Vagina (tissue), 2 donors: ENCODE measurements around the gene NCAM2. TPM values are rescaled to one million over a fixed set of nuclear protein-coding genes. Genes with fewer than 3 reads are reported as not detected.

Experiments
- DNase-seq, 2 donors: peaks; one replicate each; pipeline ENCODE4 v3.0.0-alpha.2; 2017; ENCODE audit errors: extremely low spot score in 2 of 2
- H3K27ac ChIP-seq: fragments of 200-600 bp; sonication (generic); one replicate; pipeline ENCODE4 v1.5.1; 2019
- H3K27me3 ChIP-seq: fragments of 200-600 bp; sonication (generic); one replicate; pipeline ENCODE4 v1.5.1; 2019
- H3K36me3 ChIP-seq, 2 donors: fragments of 200-600 bp; sonication (generic); one replicate each; pipeline ENCODE4 v1.5.1; 2017 to 2019
- H3K4me1 ChIP-seq: fragments of 200-600 bp; sonication (generic); one replicate; pipeline ENCODE4 v1.5.1; 2019
- H3K4me3 ChIP-seq, 2 donors: fragments of 200-600 bp; sonication (generic); 1 replicate in 1 of 2; 2 replicates in 1 of 2; pipeline ENCODE4 v1.5.1; 2016 to 2019
- H3K9me3 ChIP-seq: fragments of 200-600 bp; sonication (generic); one replicate; pipeline ENCODE4 v1.5.1; 2019
- POLR2A ChIP-seq, 2 donors: fragments of 450-650 bp; IDR thresholded peaks; one replicate each; pipeline ENCODE4 v1.6.1; 2017; ENCODE audit warnings: antibody characterized with exemption in 2 of 2, mild to moderate bottlenecking in 2 of 2, moderate library complexity in 2 of 2
- POLR2AphosphoS5 ChIP-seq, 2 donors: sonication (generic); formaldehyde crosslinking; IDR thresholded peaks; one replicate each; pipeline ENCODE4 v1.9.0; 2017; ENCODE audit warnings: antibody characterized with exemption in 2 of 2, mild to moderate bottlenecking in 2 of 2, low read depth in 1 of 2; ENCODE audit not compliant: insufficient read depth in 1 of 2
- intact Hi-C: fragments of 100-400 bp; cut with DNase I; formaldehyde crosslinking; loops from one replicate; pipeline ENCODE4 v1.15.1; 2023
- total RNA-seq: library from RNA; depleted of rRNA; stranded (reverse); fragments of >200 nt; gene quantifications from one replicate; pipeline ENCODE4 v1.2.3, GENCODE V29; 2016
- TF ChIP-seq, protein P1 (sequence below), 3 experiments: fragments of 450-650 bp in 2 of 3; fragments of 200-600 bp in 1 of 3; sonication (generic) in 1 of 3; IDR thresholded peaks; one replicate each; pipeline ENCODE4 v1.5.1; 2017 to 2019; ENCODE audit warnings: antibody characterized with exemption in 3 of 3, mild to moderate bottlenecking in 2 of 3, moderate library complexity in 2 of 3

Gene NCAM2
- total RNA-seq, 1 donor from 2014 or later, result 4.7 TPM

DNA sequence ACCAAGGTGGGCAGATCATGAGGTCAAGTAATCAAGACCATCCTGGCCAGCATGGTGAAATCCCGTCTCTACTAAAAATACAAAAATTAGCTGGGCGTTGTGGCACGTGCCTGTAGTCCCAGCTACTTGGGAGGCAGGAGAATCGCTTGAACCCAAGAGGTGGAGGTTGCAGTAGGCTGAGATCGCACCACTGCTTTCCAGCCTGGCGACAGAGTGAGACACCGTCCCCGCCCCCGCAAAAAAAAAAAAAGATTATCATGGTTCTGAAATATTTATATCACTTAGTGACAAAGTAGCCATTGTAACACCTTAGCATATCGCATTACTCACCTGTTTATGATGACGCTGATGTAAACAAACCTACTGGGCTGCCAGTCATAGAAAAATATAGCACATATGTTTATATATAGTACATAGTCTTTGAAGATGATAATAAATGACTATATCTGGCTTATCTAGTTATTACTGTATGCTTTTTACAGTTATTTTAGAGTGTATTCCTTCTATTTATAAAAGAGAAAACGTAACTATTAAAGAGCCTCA is 160.2 kb downstream of the NCAM2 start:
- no peak overlapping the region for H3K27ac ChIP-seq
- no peak for DNase-seq
- H3K27me3 ChIP-seq, result no peaks in the 10 kb centered on the region
- no peaks in the 10 kb centered on the region for H3K36me3 ChIP-seq
- H3K9me3 ChIP-seq, result no peaks in the 10 kb centered on the region
- intact Hi-C loops, result no loop called here
- TF ChIP-seq POLR2A (IDR thresholded peaks at IDR 0.05) (no peak), POLR2AphosphoS5 (IDR thresholded peaks at IDR 0.05; ENCODE audit: insufficient read depth in 1 of 2, low read depth in 1 of 2) (no peak)
- TF ChIP-seq, protein P1, sequence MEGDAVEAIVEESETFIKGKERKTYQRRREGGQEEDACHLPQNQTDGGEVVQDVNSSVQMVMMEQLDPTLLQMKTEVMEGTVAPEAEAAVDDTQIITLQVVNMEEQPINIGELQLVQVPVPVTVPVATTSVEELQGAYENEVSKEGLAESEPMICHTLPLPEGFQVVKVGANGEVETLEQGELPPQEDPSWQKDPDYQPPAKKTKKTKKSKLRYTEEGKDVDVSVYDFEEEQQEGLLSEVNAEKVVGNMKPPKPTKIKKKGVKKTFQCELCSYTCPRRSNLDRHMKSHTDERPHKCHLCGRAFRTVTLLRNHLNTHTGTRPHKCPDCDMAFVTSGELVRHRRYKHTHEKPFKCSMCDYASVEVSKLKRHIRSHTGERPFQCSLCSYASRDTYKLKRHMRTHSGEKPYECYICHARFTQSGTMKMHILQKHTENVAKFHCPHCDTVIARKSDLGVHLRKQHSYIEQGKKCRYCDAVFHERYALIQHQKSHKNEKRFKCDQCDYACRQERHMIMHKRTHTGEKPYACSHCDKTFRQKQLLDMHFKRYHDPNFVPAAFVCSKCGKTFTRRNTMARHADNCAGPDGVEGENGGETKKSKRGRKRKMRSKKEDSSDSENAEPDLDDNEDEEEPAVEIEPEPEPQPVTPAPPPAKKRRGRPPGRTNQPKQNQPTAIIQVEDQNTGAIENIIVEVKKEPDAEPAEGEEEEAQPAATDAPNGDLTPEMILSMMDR (IDR thresholded peaks at IDR 0.05), result no peak
- no peaks in the 10 kb centered on the region for H3K4me1 ChIP-seq
- no peak overlapping the region for H3K4me3 ChIP-seq

DNA sequence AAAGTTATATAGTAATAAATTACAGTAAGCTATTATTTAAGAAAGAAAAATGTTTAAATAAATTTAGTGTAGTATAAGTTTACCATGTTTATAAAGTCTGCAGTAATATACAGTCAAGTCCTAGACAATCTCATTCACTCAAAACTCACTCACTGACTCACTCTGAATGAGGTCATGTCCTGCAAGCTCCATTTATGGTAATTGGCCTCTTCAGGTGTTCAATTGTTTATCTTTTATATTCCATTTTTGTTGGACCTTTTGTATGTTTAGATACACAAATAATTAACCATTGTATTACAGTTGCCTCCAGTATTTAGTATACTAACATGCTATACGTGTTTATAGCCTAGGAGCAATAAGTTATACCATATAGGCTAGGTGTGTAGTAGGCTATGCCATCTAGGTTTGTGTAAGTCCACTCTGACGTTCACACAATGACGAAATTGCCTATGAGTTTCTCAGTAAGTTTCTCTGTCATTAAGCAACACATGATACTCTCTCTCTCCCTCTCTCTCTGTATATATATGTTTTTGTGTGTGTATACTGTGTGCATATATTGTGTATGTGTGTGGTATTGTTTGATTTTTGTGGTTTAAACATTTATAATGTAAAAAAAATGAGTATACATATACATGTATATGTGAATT is 161.2 kb downstream of the NCAM2 start:
- TF ChIP-seq, protein P1 (IDR thresholded peaks at IDR 0.05), result no peak
- TF ChIP-seq POLR2A (IDR thresholded peaks at IDR 0.05), result no peak
- no peak for TF ChIP-seq POLR2AphosphoS5 (IDR thresholded peaks at IDR 0.05; ENCODE audit: insufficient read depth in 1 of 2, low read depth in 1 of 2)
- H3K27ac ChIP-seq, result no peak overlapping the region
- H3K27me3 ChIP-seq, result no peaks in the 10 kb centered on the region
- no peaks in the 10 kb centered on the region for H3K4me1 ChIP-seq
- H3K9me3 ChIP-seq, result no peaks in the 10 kb centered on the region
- H3K4me3 ChIP-seq, result no peak overlapping the region
- no peak for DNase-seq
- intact Hi-C loops, result no loop called here
- no peaks in the 10 kb centered on the region for H3K36me3 ChIP-seq

- Histone ChIP-seq H3K27ac (no peak overlapping the region), H3K4me3 (no peak overlapping the region), H3K4me1 (no peaks in the 10 kb centered on the region), H3K27me3 (no peaks in the 10 kb centered on the region), H3K9me3 (no peaks in the 10 kb centered on the region), H3K36me3 (no peaks in the 10 kb centered on the region)
- no peak for DNase-seq
- no peak for TF ChIP-seq POLR2A (IDR thresholded peaks at IDR 0.05)
- TF ChIP-seq, protein P1 (IDR thresholded peaks at IDR 0.05), result no peak
- no peak for TF ChIP-seq POLR2AphosphoS5 (IDR thresholded peaks at IDR 0.05; ENCODE audit: insufficient read depth in 1 of 2, low read depth in 1 of 2)
- intact Hi-C loops, result no loop called here
Measured at GRCh38 chr21:21162786-21163185, 164.6 kb downstream of the NCAM2 start.

DNA sequence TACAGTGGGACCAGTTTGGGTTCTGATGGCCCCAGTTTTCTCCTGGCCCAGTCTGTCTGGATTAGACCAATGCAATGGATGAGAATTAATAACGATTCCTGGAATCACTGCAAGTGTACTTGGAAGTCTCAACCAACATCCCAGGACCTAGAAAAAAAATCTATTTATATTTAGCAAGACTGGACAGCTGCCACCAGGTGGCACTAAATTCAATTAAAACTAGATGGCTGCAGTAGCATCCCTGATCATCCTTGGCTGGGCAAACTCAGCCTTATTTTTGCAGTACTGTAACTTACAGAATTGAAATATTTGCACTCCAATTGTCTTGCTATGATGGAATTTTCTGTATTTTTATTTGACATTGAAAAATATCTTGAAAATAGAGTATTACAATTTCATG is 165.7 kb downstream of the NCAM2 start:
- DNase-seq, result no peak
- no peaks in the 10 kb centered on the region for H3K4me1 ChIP-seq
- intact Hi-C loops, result no loop called here
- no peak overlapping the region for H3K4me3 ChIP-seq
- no peak overlapping the region for H3K27ac ChIP-seq
- TF ChIP-seq POLR2AphosphoS5 (IDR thresholded peaks at IDR 0.05; ENCODE audit: insufficient read depth in 1 of 2, low read depth in 1 of 2) (no peak), POLR2A (IDR thresholded peaks at IDR 0.05) (no peak)
- TF ChIP-seq, protein P1 (IDR thresholded peaks at IDR 0.05), result peak in 1 of 3 experiments; percentile 53
- H3K27me3 ChIP-seq, result no peaks in the 10 kb centered on the region
- no peaks in the 10 kb centered on the region for H3K36me3 ChIP-seq
- H3K9me3 ChIP-seq, result no peaks in the 10 kb centered on the region

DNA sequence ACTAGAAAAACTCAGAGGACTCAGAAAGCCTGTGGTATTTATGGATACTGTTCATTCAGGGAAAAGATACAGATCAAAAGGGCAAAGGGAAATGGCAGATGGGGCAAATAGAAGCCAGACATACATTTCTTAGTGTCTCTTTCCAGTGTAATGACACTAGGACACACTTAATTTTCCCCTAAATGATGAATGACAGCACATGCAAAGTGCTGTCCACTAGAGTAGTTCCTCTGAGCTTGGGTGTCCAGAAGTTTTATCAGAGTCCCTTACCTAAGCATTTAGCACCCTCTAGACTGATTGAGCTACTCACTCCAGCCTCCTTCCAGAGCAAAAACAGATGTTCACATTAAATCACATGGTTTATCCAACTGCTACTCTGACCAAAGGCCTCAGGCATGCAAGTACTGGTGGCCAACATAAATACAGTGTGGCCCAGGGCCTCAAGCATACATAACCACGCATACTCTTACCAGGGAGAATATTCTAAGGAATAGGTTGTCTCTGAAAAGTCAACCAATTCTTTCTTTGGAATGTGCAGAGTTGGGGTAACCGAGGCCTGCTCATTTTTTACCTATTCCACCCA is 166.9 kb downstream of the NCAM2 start:
- intact Hi-C loops, result no loop called here
- no peak for DNase-seq
- no peak overlapping the region for H3K27ac ChIP-seq

More for the DNA sequence above, 166.9 kb downstream of the NCAM2 start:
- Histone ChIP-seq H3K27me3 (no peaks in the 10 kb centered on the region), H3K4me3 (no peak overlapping the region), H3K9me3 (no peaks in the 10 kb centered on the region), H3K36me3 (no peaks in the 10 kb centered on the region), H3K4me1 (no peaks in the 10 kb centered on the region)
- TF ChIP-seq POLR2AphosphoS5 (IDR thresholded peaks at IDR 0.05; ENCODE audit: insufficient read depth in 1 of 2, low read depth in 1 of 2) (no peak), POLR2A (IDR thresholded peaks at IDR 0.05) (no peak)
- TF ChIP-seq, protein P1 (IDR thresholded peaks at IDR 0.05), result no peak
